NCI-H1105 (cell line): ENCODE results near the gene HDAC9.

ENCODE experiments used
- DNase-seq: peaks from one replicate; lab custom pipeline; 2025; lab: John Stamatoyannopoulos, UW

The HDAC9 gene

DNA sequence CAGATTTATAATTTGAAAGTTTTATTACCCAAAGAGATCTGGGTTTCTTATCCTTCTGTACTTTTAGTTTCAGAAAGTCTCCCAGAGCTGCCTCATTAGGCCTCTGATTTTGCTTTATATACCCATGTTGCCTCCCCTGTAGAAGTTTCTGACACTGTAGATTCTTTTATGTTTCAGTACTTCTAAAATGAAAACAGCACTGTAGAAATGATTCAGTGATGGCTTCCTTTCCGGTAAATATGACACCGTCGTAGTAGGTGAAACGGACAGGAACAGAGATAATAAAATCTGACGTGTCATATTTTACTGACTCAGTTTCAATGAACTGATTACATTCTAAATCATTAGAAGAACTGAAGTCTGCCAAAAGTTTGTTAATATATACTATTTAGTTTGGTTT is 349.2 kb downstream of the HDAC9 start:
- DNase-seq, result no peak

DNA sequence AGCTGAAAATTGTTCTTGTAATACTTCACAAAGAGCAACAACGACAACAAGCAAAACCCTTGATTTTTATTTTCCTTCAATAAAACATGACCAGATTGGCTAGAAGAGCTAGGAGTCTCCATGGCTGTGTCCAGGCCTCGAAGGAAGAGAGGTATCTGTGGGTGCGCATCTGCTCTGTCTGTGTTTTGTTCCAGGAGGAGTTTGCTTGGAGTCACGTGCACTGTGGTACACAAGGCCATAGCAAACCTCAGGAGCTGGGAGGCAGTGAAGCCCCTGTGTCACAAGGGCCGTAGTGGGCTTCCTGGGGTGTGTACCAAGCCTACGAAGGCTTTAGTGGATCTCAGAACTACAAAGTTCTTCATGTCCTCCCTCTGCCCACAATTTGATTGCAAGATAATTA is 350.2 kb downstream of the HDAC9 start:
- no peak for DNase-seq

DNA sequence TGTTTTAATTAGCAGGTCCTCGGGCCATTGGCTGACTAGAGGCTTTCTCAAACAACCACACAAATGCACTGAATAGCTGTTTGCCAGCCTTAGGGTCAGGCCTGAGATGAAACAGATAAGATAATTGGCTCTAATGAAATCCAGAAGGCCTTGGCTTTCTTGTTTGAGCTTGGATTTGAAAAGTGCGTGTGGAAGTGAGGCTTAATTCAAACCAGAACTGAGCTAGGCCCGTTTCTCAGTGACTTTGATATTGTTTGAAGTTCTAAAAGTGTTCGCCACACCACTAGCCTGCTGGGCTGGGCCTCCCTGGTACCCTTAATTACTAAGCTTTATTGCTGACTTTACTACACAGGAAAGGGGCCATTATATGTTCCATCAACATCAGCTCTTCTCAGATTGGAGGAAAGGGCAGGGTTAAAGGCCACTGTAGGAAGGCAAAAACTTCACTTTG is 351.2 kb downstream of the HDAC9 start:
- DNase-seq, result no peak

DNA sequence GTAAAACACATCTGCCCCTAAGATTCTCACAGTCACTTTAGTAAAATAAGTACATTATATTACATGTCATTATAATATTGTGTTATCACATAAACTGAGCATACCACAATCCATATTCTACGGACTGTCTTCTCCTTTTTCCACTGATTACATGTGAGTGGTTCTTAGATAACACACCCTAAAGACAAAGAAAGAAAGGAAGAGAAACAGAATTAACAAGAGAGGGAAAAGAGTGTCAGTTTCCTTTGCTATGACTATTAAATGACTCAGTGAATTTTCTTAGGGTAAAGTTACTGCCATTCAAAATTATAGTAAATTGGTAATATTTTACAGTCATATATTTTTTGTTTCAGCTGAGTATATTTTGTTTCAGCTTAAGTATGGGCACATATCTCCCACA is 353.6 kb downstream of the HDAC9 start:
- no peak for DNase-seq

DNA sequence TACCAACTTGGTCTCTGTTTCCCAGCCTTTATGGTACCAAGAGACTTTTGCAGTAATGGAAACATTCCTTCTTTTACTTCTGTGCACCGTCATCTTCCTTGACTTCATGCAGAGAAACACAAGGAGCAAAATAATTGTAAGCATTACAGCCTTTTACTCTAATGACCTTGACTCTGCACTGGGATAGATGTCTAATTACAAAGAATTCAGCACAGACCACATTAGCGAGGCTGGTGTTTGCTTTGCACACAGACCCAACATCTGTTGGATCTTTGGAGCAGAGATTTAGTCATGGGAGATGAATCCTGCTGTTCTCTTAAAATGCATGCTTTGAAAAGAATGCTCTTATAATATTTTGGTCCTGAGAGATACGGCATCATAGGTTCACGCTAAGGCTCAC is 360.2 kb downstream of the HDAC9 start:
- no peak for DNase-seq

DNA sequence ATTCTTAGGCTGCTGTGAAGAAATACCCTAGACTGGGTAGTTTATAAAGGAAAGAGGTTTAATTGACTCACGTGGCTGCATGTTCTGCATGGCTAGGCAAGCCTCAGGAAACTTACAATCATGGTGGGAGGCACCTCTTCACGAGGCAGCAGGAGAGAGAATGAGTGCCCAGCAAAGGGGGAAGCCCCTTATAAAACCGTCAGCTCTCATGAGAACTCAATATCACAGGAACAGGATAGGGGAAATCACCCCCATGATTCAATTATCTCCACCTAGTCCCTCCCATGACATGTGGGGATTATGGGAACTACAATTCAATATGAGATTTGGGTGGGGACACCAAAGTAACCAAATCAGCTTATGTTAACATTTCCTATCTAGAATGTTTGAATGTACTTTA is 362.7 kb downstream of the HDAC9 start:
- no peak for DNase-seq

DNA sequence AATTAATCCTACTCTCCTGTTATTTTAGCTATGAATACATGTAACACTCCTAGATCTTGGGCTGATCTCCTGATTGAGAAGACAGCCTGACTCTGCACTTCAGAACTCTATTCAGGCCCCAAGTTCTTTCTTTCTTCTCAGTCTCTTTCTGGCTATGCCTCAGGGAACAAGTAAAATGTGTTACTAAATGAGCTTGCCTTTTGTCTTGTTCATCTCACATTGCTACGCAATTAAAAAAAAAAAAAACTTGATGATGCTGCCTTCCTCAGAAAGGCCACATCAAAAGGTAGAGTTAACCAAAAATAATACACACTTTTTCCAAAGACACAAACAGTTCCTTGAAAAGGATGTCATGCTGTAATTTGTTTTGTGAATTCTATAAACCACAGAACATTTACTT is 363.8 kb downstream of the HDAC9 start:
- no peak for DNase-seq

DNA sequence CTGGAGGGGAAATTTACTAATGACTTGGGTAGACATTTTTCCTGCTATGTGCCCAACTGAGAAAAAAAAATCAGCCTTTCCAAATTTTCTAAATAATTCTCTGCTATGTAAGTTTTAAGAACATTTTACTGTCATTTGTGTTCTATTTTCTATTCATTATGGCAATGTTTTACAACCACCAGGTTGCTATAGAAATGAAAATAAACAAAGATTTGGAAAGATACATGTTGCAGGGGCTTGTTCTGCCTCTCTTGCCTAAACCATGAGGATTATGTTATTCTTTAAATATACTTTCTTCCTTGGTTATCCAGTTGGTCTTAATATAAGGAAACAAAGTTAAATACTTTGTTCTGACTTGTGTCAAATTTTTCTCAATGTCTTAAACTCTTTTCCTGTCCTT is 364.7 kb downstream of the HDAC9 start:
- DNase-seq, result no peak

DNA sequence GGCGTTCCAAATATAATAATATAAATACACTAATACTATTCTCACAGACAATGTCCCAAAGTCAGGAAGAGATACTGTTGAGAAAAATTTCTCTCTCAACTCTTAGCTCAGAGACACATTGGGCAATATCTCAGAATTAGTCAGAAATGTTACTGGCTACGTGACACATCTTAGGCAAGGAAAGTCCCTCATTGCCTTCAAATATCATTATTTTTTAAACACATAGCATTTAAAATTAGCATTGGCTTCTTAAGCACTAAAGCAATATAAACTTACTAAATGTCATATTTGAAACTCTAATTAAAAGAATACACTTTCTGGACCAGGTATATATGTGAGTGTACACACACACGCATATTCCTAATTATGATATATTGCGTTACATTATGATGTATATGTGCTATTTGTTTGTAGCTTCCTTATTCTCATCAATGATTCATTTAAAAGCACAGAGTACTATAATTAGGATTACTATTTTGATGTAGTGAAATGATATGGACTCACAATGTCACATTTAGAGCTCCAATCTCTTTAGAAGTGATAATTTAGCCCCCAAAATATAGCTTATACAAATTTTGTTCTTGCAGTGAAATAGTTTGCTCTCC is 366.1 kb downstream of the HDAC9 start:
- DNase-seq, result no peak

DNA sequence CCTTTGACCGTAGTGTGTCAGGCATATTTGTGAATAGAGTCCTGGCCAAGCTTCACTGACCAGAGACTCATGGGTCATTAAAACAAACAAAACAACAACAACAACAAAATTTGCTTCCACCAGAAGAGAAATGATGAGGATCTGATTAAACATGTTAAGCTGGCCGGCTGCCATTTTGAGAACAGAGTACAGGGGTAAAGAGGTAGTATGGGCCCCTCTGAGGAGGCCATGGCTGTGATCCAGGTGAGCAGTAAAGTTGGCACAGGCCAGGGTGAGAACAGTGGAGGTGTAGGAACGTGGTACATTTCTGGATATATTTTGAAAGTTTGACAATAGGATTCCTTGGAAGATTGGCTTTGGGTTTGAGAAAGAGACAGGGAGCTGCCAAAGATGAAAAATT is 369.4 kb downstream of the HDAC9 start:
- DNase-seq, result no peak

DNA sequence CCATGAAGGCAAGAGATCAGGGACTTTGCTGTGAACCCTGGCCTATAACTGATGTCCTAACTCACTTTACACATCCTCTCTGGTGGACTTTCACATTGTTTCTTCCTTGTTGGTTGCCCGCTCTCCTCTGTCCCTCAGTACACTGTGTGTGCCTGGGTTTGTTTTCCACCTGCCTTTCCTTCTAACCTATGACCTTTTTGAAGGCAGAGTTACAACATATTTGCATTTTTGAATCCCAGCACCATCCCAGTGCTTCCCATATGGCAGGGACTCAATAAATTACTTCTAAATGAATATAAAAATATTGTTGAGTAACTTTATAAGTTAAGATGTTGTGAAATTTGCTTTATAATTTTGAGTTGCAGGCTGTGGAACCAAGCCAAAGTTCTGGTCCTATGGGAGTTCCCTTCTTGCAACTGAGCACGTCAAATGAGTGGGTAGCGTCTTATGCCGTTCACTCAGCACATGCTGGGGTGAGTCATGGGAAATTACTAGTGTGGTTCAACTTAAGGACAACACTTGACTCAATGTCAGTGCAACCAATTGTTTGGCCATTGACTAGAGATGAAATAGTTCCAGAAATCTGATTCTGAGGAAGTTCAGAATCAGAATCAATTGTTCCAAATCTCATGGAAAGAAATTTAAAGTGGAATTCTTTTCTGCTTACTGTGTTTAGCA is 370.9 kb downstream of the HDAC9 start:
- DNase-seq, result no peak

DNA sequence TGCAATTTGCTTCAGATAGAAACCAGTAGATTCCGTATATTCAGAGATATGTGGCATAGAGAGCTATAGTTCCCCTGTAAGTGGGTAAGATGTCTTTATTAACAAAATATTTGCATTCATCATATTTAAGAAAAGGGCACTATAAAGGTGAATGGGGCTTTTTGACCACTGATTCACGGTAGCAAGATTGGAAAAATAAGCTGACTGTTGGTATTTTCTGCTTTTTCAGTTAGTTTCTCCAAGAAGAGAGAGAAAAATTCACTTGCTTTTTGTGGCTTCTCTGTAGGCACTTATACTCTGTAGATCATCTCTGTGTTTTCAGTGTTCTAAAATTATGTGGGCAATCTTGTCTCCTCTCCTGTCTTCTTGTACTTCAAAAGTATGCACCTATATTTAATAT is 376.8 kb downstream of the HDAC9 start:
- no peak for DNase-seq

DNA sequence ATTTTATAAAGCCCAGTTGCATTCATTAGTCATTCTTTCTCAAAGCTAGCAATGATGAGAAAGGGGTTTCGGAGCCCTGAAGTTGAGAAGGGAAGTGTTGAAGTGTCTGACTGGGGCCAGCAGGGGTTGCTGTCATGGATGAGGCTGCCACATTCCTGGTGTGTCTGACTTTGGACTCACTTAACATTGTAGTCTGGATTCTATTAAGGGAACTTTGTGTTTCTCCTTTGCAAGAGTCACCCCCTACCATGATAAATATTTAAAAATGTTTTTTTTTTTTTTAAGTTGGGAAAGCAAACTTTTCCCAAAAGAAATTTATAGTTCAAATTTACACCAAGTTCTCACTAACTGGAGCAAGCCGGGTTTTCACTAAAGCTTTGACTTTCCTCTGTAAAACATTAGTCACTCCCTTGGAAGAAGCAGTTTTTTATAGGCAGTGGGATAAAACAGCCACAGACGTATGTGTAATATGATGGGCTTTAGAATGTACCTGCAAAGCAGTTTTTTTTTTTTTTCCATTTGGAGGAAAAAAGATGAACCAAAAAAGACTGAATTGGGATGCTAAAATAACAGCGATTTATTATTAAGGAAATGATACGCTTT is 378.3 kb downstream of the HDAC9 start:
- no peak for DNase-seq

DNA sequence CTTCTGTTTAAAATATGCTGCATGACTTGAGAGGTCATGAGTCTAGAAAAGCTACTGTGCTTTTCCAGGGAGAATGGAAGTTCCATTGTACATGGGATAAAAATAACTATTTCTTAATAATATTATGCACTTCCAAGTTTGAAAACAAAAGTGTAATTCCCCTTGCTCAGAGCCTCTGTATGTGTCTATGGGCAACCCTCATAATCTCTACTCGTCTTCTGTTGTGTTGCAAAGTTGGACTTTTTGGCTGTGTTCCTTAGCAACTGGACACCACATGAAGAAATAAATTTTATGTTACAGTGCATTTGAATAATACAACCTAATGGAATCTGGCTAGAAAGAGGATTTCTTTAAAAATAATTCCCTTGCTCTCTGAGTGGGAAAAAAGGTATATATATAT is 379.3 kb downstream of the HDAC9 start:
- DNase-seq, result no peak

DNA sequence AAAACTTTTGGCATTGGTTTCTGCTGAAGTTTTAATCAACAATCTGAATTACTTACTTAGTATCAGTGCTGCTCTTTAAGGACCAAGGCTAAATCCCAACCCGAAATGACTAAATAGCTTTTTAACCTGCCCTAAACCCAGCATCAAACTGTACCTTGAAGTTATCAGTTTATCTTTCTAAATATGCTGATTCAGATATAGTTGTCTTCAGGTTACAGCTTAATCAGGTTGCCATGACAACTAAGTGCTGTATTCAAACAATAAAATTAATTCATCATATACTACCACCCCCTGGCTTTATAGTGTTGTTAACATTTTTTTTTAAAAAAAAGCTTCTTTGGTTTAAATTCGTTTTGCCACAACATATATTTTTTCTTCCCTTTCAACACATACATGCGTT is 382.3 kb downstream of the HDAC9 start:
- no peak for DNase-seq

DNA sequence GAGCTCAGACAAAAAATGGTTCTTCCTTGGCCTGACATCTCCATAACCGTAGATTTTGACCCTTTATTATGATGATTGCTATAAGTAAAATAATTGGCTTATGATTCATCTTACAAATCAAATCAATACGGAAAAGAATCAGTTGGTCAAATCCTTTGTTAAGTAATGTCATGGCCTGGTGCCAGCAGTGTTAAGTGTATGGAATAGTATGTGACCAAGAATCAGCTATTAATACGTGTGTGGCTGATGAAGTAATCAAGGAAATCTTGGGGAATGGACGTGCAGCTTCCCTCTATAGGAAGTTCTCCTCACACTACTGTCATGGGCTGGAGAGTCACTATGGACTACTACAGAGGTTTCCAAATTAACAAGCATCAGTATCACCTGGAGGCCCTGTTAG is 391.3 kb downstream of the HDAC9 start:
- no peak for DNase-seq

DNA sequence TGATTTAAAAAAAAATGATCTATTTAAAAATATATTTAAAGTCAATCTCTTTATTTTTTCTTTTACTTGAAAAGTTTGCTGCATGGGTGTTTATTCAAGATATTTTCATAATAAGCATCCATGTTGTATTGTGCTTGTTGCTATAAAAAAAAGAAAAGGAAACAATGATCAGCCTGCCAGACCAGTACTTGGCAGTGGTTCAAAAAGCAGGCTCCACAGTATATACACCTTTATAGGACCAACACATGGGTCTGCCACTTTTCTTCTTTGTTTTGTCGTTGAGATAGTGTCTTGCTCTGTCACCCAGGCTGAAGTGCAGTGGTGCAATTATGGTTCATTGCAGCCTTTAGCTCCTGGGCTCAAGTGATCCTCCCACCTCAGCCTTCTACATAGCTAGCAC is 393.9 kb downstream of the HDAC9 start:
- peak; percentile 38 for DNase-seq

DNA sequence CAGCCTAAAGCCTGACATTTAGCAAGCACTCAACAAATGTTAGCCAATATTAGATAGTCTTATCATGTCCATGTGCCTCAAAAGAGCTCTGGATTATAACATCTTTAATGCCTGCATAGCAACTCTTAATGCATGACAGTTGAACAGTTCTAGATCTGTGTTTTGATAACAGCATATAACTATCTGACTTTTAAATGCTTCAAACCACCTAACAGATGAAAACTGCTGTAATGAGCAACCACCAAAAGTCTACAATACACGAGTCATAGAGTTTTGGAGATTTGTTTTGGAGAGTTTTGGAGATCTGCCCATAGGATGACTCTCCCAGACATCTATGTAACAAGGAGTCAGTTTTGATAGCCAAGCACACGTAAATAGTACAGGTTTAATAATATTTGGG is 394.6 kb downstream of the HDAC9 start:
- no peak for DNase-seq

DNA sequence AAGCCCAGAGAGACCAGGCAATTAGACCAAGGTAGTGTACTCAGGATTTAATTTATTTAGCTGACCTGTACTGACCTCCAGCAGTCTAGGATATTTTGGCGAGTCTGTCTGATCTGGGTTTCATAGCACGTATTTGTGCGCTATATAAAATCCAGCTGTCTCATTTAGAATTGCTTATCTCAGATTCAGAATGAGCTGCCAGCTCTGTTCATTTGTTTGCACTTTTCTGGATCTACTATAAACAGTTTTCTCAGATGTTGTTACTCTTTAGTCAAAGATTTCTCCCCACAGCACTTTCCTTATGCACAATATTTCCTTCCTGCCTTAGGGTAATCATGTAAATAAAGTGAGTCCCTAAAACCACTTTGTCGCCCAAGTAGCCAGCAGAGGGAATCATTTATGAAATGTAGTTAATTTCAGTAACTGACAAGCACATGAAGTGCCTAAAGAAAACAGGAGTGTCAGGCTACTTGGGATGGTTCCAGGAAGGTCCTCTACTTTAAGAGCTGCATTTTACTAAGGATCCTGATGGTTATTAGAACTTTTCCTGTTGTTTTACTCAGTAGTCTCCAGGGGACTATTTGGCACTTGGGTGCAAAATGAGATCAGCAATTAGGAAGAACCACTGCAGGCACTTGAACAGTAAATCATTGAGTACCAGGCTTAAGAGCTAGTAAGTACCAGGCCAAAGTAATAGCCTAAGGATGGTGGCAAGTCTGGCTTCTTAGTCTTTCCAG is 395.5 kb downstream of the HDAC9 start:
- no peak for DNase-seq

DNA sequence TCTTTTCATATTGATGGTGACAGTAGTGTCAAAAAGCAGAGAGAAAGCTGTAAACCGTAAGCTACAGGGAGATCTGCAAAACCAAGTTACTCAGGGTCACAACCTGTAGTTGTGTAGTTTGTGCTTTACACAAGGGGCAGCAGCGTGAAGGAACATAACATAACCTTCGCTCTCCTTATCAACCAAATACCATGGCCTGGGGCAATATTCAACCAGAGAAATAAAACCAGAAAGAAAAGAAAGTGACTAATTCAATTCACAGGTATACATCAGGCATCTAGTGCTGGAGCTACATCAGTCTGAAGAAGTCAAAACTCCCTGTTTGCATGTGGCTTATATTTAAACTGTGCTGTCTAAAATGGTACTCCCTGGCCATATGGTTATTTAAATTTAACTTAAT is 397.6 kb downstream of the HDAC9 start:
- DNase-seq, result no peak

DNA sequence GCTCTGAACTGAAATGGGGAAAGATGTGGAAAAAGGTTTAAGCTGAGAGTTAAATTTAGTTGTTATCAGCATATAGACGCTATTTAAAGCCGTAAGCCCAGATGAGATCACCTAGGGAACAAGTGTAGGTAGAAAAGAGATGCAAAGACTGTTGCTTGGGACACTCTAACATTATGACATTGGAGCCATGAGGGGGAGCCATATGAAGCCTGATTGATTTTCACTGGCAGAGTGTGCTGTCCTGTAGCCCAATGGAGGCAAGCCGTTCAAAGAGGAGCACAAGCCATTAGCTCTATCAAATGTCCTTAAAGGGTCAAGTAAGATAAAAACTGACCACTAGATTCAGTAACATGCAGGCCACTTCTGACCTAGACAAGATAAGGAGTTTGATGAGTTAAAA is 398.6 kb downstream of the HDAC9 start:
- DNase-seq, result no peak

DNA sequence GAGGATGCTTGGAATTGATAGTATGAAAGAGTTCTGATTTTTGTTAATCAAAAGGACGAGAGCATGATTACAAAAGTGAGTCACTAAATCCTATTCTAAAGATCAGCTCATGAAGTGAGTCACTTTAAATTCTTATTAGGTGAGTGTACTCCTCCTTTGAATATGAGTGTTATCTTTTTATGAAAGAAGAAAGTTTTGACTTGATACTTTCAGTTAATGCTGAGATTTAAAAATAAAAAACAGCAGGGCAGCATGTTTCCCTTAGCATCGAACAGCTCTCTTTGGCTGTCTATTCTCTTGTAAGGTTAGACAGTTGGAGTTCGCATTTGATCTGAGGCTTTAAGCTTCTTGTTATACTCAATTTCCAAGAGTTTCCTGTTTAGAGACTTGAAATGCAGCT is 399.9 kb downstream of the HDAC9 start:
- DNase-seq, result no peak

DNA sequence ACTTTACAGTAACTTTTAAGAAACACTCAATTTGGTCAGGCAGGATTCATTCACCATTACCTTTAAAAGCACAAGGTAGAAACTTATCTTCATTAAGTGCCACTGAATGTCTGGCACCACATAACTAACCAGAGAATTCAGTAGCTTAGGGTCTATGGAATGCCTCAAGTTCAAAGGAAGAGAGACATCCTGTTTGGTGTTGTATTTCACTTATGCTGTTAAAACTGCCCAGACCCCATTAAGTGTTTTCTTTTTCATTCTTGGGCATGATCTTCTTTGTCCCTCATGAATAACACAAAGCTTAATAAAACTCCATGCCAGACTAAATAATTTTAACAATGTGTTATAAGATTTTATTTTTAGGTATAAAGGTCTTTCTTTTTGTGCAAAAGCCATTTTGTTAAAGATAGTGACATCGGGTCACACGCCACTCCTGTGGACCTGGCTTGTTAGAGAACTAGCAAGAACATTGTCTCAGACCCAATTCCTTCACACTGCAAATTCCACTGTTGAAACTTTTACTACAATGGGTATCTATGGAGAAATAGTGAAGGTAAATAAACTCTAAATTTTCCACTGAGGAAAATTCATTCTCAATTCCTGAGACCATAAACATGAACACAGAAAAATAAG is 400.9 kb downstream of the HDAC9 start:
- DNase-seq, result no peak
